IMR-90 (cell line): Measurements from ENCODE around the gene ZBTB45. TPM values are rescaled to one million over a fixed set of nuclear protein-coding genes. Genes with fewer than 3 reads are reported as not detected.

Experiments
- ATAC-seq: fragments of 200-7000 bp; cut with Tn5 transposase; 2 replicates; pipeline ENCODE4 v1.9.1; 2020; ENCODE audit warnings: low read depth, mild to moderate bottlenecking, moderate library complexity
- BruUV-seq: library from RNA; stranded (reverse); fragments of 400-500 nt; replicated peaks from 2 replicates; lab custom pipeline; 2021; lab: Mats Ljungman, UMichigan
- CTCF ChIA-PET: fragments of 300-600 bp; formaldehyde crosslinking; extraction: SDS; loops from one replicate; lab custom pipeline; 2021; ENCODE audit warnings: antibody characterized with exemption; lab: Yijun Ruan, JAX
- POLR2A ChIA-PET: fragments of 300-600 bp; sonication (Branson Sonifier 250); formaldehyde crosslinking; loops from one replicate; lab custom pipeline; 2022; ENCODE audit warnings: antibody characterized with exemption; ENCODE audit not compliant: unreplicated experiment; lab: Charles Lee
- DNase-seq: peaks from one replicate; pipeline ENCODE4 v3.0.0; 2013
- H2AFZ ChIP-seq: replicated peaks from 2 replicates; pipeline ENCODE3; 2013; ENCODE audit warnings: low read length, mild to moderate bottlenecking; ENCODE audit not compliant: poor library complexity
- H2AK5ac ChIP-seq: 2 replicates; pipeline ENCODE4 v1.6.1; 2013; ENCODE audit warnings: low read depth, low read length, inconsistent platforms
- H2AK9ac ChIP-seq: replicated peaks from 2 replicates; pipeline ENCODE3; 2013; ENCODE audit warnings: mild to moderate bottlenecking, low read depth, low read length, moderate library complexity; ENCODE audit not compliant: poor library complexity
- H2BK120ac ChIP-seq: 2 replicates; pipeline ENCODE4 v1.6.1; 2013; ENCODE audit warnings: low read depth, low read length, inconsistent platforms
- H2BK15ac ChIP-seq: 3 replicates; pipeline ENCODE4 v1.6.1; 2013; ENCODE audit warnings: low read depth, low read length, inconsistent platforms
- H2BK20ac ChIP-seq: 2 replicates; pipeline ENCODE4 v1.6.1; 2013; ENCODE audit warnings: low read depth, mild to moderate bottlenecking, inconsistent platforms, low read length, moderate library complexity
- H2BK5ac ChIP-seq: 2 replicates; pipeline ENCODE4 v1.6.1; 2013; ENCODE audit warnings: mild to moderate bottlenecking, low read depth, low read length, inconsistent platforms; ENCODE audit not compliant: poor library complexity, severe bottlenecking
- H3K14ac ChIP-seq: replicated peaks from 2 replicates; pipeline ENCODE4 v1.6.1; 2013; ENCODE audit warnings: low read depth, low read length, inconsistent platforms
- H3K18ac ChIP-seq: 2 replicates; pipeline ENCODE4 v1.6.1; 2013; ENCODE audit warnings: low read depth, low read length, control low read depth
- H3K23ac ChIP-seq: 2 replicates; pipeline ENCODE4 v1.6.1; 2013; ENCODE audit warnings: low read depth, low read length, inconsistent platforms
- H3K27ac ChIP-seq: 2 replicates; pipeline ENCODE4 v1.5.1; 2013; ENCODE audit warnings: mild to moderate bottlenecking, control low read depth, low read length; ENCODE audit not compliant: insufficient read depth
- H3K27me3 ChIP-seq: 2 replicates; pipeline ENCODE4 v1.6.1; 2013; ENCODE audit warnings: low read length; ENCODE audit not compliant: control insufficient read depth, insufficient read depth
- H3K36me3 ChIP-seq: 2 replicates; pipeline ENCODE4 v1.6.1; 2013; ENCODE audit warnings: low read length, mixed read lengths; ENCODE audit not compliant: control insufficient read depth, insufficient read depth
- H3K4ac ChIP-seq: 2 replicates; pipeline ENCODE4 v1.6.1; 2013; ENCODE audit warnings: low read depth, low read length, inconsistent platforms
- H3K4me1 ChIP-seq: 2 replicates; pipeline ENCODE4 v1.6.1; 2013; ENCODE audit warnings: low read length, mixed read lengths; ENCODE audit not compliant: control insufficient read depth, insufficient read depth
- H3K4me2 ChIP-seq: 2 replicates; pipeline ENCODE4 v1.6.1; 2013; ENCODE audit warnings: low read depth, mild to moderate bottlenecking, control low read depth, low read length, moderate library complexity
- H3K4me3 ChIP-seq: 2 replicates; pipeline ENCODE4 v1.5.1; 2013; ENCODE audit warnings: low read depth, mild to moderate bottlenecking, control low read depth, low read length, moderate library complexity; ENCODE audit not compliant: insufficient read depth
- H3K56ac ChIP-seq: 2 replicates; pipeline ENCODE4 v1.6.1; 2013; ENCODE audit warnings: low read length, inconsistent platforms; ENCODE audit not compliant: insufficient read depth; ENCODE audit errors: extremely low read depth
- H3K79me1 ChIP-seq, 2 experiments: 2 replicates each; pipeline ENCODE4 v1.6.1; 2013; ENCODE audit warnings: low read length in 2 of 2, inconsistent platforms in 1 of 2, low read depth in 1 of 2
- H3K9ac ChIP-seq: 2 replicates; pipeline ENCODE4 v1.6.1; 2013; ENCODE audit warnings: low read depth, low read length, control low read depth
- H3K9me1 ChIP-seq: 2 replicates; pipeline ENCODE4 v1.6.1; 2013; ENCODE audit warnings: low read length, inconsistent platforms; ENCODE audit not compliant: insufficient read depth
- H3K9me3 ChIP-seq: 2 replicates; pipeline ENCODE4 v1.6.1; 2013; ENCODE audit warnings: low read length; ENCODE audit not compliant: control insufficient read depth, insufficient read depth
- H4K20me1 ChIP-seq: 2 replicates; pipeline ENCODE4 v1.6.1; 2013; ENCODE audit warnings: low read length, inconsistent platforms; ENCODE audit not compliant: insufficient read depth
- H4K5ac ChIP-seq: 2 replicates; pipeline ENCODE4 v1.6.1; 2013; ENCODE audit warnings: mild to moderate bottlenecking, low read depth, low read length, control low read depth
- H4K8ac ChIP-seq, 2 experiments: 2 replicates each; pipeline ENCODE4 v1.6.1; 2013; ENCODE audit warnings: low read depth in 2 of 2, low read length in 2 of 2, control low read depth in 1 of 2, inconsistent platforms in 1 of 2
- H4K91ac ChIP-seq: 2 replicates; pipeline ENCODE4 v1.6.1; 2013; ENCODE audit warnings: low read depth, low read length, inconsistent platforms; ENCODE audit not compliant: insufficient read depth
- BHLHE40 ChIP-seq: fragments of 150-350 bp; IDR thresholded peaks from 2 replicates; pipeline ENCODE4 v1.6.1; 2016; ENCODE audit warnings: mild to moderate bottlenecking, low read depth, low read length
- CEBPB ChIP-seq: IDR thresholded peaks from 2 replicates; pipeline ENCODE4 v1.6.1; 2012; ENCODE audit warnings: low read depth, low read length, improper control_type of control experiment
- CHD1 ChIP-seq: IDR thresholded peaks from 2 replicates; pipeline ENCODE4 v1.6.1; 2012; ENCODE audit warnings: low read depth, low read length, improper control_type of control experiment
- FOS ChIP-seq: fragments of 150-350 bp; IDR thresholded peaks from 2 replicates; pipeline ENCODE4 v1.6.1; 2016; ENCODE audit warnings: low read depth, low read length
- MAFK ChIP-seq: IDR thresholded peaks from 2 replicates; pipeline ENCODE4 v1.6.1; 2012; ENCODE audit warnings: low read depth, low read length, improper control_type of control experiment
- MAZ ChIP-seq: IDR thresholded peaks from 2 replicates; pipeline ENCODE4 v1.6.1; 2012; ENCODE audit warnings: low read depth, mild to moderate bottlenecking, low read length, improper control_type of control experiment, moderate library complexity, borderline replicate concordance
- NFE2L2 ChIP-seq: fragments of 150-350 bp; IDR thresholded peaks from 2 replicates; pipeline ENCODE4 v1.6.1; 2016; ENCODE audit warnings: low read depth, mild to moderate bottlenecking, low read length
- POLR2A ChIP-seq: IDR thresholded peaks from 2 replicates; pipeline ENCODE4 v1.6.1; 2012; ENCODE audit warnings: mild to moderate bottlenecking, low read depth, low read length
- RAD21 ChIP-seq: IDR thresholded peaks from 2 replicates; pipeline ENCODE4 v1.6.1; 2012; ENCODE audit warnings: low read length, improper control_type of control experiment
- RFX5 ChIP-seq: IDR thresholded peaks from 2 replicates; pipeline ENCODE4 v1.8.0; 2012; ENCODE audit warnings: low read depth, mild to moderate bottlenecking, low read length, moderate library complexity
- SMC3 ChIP-seq: fragments of 150-350 bp; IDR thresholded peaks from 2 replicates; pipeline ENCODE4 v1.6.1; 2016; ENCODE audit warnings: low read depth, mild to moderate bottlenecking, antibody characterized with exemption, low read length, moderate library complexity
- WGBS, 2 experiments: methylation state at CpG; one replicate each; pipeline versions ENCODE4 v1.1.5 to v1.1.7; 2013; ENCODE audit warnings: missing lambda C conversion rate in 2 of 2; ENCODE audit not compliant: insufficient read length in 1 of 2; ENCODE audit errors: extremely low coverage in 2 of 2; 5-methylcytosine and 5-hydroxymethylcytosine counted together
- dilution Hi-C: fragments of 300-500 bp; cut with HindIII; formaldehyde crosslinking; loops from one replicate; pipeline ENCODE4 v1.14.3; 2018; ENCODE audit warnings: low sequenced_read_pairs; ENCODE audit not compliant: unreplicated experiment
- in situ Hi-C: fragments of 300-500 bp; cut with MboI; formaldehyde crosslinking; loops from 3 replicates; pipeline ENCODE4 v1.14.3; 2019; ENCODE audit warnings: low sequenced_read_pairs, inconsistent platforms, mixed read lengths
- intact Hi-C: fragments of 100-400 bp; cut with micrococcal nuclease; formaldehyde crosslinking; loops from 2 replicates; pipeline ENCODE4 v1.10.0; 2022
- polyA plus RNA-seq, 3 experiments: library from polyadenylated mRNA; depleted of rRNA; stranded (reverse); fragments of >200 nt; gene quantifications; 2 replicates each; pipeline ENCODE4 v1.2.3, GENCODE V29; 2012; ENCODE audit warnings: low replicate concordance in 1 of 3
- total RNA-seq: library from RNA; depleted of rRNA; stranded (reverse); fragments of >200 nt; gene quantifications from 2 replicates; pipeline ENCODE4 v1.2.3, GENCODE V29; 2012
- TF ChIP-seq, protein P1 (sequence below): fragments of 150-350 bp; IDR thresholded peaks from 2 replicates; pipeline ENCODE4 v1.6.1; 2017; ENCODE audit warnings: mild to moderate bottlenecking, antibody characterized with exemption, low read length, low read depth
- TF ChIP-seq, protein P2 (sequence below): conservative IDR thresholded peaks from 2 replicates; pipeline ENCODE4 v1.5.1; 2012; ENCODE audit warnings: mild to moderate bottlenecking, low read depth, low read length, improper control_type of control experiment
- TF ChIP-seq, protein P3 (sequence below): fragments of 150-350 bp; IDR thresholded peaks from 2 replicates; pipeline ENCODE4 v1.6.1; 2016; ENCODE audit warnings: low read depth, mild to moderate bottlenecking, low read length, moderate library complexity, borderline replicate concordance

ZBTB45 gene
- total and polyA plus RNA-seq, 2 of the 4 experiments (the other 2 are of a cell fraction), result 1.4 to 9.7 TPM

DNA sequence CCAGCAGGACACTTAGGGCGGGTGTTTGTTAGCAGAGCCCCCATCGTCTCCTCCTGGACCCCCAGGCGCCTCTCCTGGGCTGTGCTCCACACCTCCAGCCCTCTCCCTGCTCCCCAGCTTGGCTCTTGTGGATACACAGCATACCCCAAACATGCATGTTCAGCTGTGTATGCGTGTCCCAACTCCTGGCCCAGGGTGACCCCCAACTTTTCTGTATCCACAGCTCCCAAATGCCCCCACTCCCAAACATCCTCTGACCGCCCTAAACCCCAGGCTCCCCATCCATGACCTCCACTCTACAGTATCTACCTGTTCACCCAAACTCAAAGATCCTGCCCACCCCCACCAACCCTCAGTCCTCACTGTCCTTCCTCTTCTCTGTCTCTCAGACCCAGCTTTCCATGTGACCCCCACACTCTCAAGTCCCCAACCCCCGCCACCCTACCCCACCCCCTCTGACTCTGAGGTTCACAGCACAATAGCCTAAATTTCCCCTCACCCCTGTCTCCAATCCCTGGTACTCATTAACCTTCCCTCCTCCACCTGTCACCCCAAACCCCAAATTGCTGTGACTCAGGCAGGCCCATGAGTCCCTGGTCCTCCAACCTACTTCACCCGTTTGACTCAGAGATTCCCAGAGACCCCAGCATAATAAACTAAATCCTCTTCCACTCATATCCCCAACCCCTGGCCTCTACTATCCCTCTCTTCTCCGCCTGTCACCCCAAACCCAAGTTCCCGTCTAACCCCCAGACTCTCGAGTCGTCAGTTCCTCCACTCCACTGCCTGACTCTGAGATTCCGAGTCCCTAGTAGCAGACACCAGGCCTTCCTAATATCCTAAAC, 37.8 kb upstream of the ZBTB45 start:
- H2BK120ac ChIP-seq, result no peak overlapping the region
- DNase-seq, result no peak
- peaks cover 18 to 60% of the 10 kb centered on the region in 2 experiments for H3K79me1 ChIP-seq
- peak overlapping the region; percentile 97 for H3K9ac ChIP-seq
- H2BK15ac ChIP-seq, result no peak overlapping the region
- no TSS peak for BruUV-seq
- WGBS, 2 experiments, result 14% methylated on average over 7 of the region's 12 CpGs; no CpG with 5 or more reads in 1 of the 2 experiments
- intact Hi-C loops (loop anchor here (2.0 kb wide), 1 partner anchor 13 kb away; the partner anchor contains the start of gene TRIM28), dilution Hi-C loops (no loop called here), in situ Hi-C loops (no loop called here)
- H3K9me1 ChIP-seq, result peaks cover 28% of the 10 kb centered on the region
- peaks cover 28% of the 10 kb centered on the region for H3K4me1 ChIP-seq
- no peaks in the 10 kb centered on the region for H3K9me3 ChIP-seq
- POLR2A ChIA-PET, result no interaction called here
- H2BK20ac ChIP-seq, result no peak overlapping the region
- no peak overlapping the region for H3K18ac ChIP-seq
- H3K27ac ChIP-seq, result peak overlapping the region; percentile 94
- no peak overlapping the region for H4K5ac ChIP-seq
- H2AK9ac ChIP-seq, result peak overlapping the region; percentile 96
- H3K4ac ChIP-seq, result peak overlapping the region; percentile 74
- peak overlapping the region; percentile 34 to 86; a peak in 1 of 4 replicates for H4K8ac ChIP-seq
- H3K4me2 ChIP-seq, result peak overlapping the region; percentile 82
- peak overlapping the region; percentile 81 for H3K4me3 ChIP-seq
- no peak overlapping the region for H2AFZ ChIP-seq
- ATAC-seq, result no peak
- peak overlapping the region; percentile 44 for H3K14ac ChIP-seq
- H2BK5ac ChIP-seq, result peak overlapping the region; percentile 75
- H4K91ac ChIP-seq, result no peak overlapping the region; the same call in 1 of the 2 replicates
- peak overlapping the region; percentile 87 for H3K56ac ChIP-seq
- peak overlapping the region; percentile 79 for H3K23ac ChIP-seq
- TF ChIP-seq SMC3 (no peak), BHLHE40 (no peak), MAZ (no peak), RAD21 (no peak), POLR2A (no peak), RFX5 (no peak), NFE2L2 (no peak), MAFK (no peak), CEBPB (no peak), FOS (no peak), CHD1 (no peak)
- TF ChIP-seq, protein P1, sequence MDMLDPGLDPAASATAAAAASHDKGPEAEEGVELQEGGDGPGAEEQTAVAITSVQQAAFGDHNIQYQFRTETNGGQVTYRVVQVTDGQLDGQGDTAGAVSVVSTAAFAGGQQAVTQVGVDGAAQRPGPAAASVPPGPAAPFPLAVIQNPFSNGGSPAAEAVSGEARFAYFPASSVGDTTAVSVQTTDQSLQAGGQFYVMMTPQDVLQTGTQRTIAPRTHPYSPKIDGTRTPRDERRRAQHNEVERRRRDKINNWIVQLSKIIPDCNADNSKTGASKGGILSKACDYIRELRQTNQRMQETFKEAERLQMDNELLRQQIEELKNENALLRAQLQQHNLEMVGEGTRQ, result no peak
- TF ChIP-seq, protein P2, sequence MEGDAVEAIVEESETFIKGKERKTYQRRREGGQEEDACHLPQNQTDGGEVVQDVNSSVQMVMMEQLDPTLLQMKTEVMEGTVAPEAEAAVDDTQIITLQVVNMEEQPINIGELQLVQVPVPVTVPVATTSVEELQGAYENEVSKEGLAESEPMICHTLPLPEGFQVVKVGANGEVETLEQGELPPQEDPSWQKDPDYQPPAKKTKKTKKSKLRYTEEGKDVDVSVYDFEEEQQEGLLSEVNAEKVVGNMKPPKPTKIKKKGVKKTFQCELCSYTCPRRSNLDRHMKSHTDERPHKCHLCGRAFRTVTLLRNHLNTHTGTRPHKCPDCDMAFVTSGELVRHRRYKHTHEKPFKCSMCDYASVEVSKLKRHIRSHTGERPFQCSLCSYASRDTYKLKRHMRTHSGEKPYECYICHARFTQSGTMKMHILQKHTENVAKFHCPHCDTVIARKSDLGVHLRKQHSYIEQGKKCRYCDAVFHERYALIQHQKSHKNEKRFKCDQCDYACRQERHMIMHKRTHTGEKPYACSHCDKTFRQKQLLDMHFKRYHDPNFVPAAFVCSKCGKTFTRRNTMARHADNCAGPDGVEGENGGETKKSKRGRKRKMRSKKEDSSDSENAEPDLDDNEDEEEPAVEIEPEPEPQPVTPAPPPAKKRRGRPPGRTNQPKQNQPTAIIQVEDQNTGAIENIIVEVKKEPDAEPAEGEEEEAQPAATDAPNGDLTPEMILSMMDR, result no peak
- TF ChIP-seq, protein P3, sequence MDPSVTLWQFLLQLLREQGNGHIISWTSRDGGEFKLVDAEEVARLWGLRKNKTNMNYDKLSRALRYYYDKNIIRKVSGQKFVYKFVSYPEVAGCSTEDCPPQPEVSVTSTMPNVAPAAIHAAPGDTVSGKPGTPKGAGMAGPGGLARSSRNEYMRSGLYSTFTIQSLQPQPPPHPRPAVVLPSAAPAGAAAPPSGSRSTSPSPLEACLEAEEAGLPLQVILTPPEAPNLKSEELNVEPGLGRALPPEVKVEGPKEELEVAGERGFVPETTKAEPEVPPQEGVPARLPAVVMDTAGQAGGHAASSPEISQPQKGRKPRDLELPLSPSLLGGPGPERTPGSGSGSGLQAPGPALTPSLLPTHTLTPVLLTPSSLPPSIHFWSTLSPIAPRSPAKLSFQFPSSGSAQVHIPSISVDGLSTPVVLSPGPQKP, result no peak
- H2AK5ac ChIP-seq, result peak overlapping the region; percentile 88
- H4K20me1 ChIP-seq, result peaks cover 12% of the 10 kb centered on the region
- peaks cover 15% of the 10 kb centered on the region for H3K36me3 ChIP-seq
- no peaks in the 10 kb centered on the region for H3K27me3 ChIP-seq
- CTCF ChIA-PET, result no interaction called here
